Brain microvascular endothelial cell (primary cell): ENCODE results near the gene LETM1.

Experiments used
- DNase-seq: peaks from one replicate; pipeline ENCODE4 v3.0.0-alpha.2; 2020
- H3K27ac ChIP-seq: fragments of 250-450 bp; sonication (Bioruptor Pico); 2 replicates; pipeline ENCODE4 v1.5.1; 2020; ENCODE audit warnings: mild to moderate bottlenecking, moderate library complexity
- H3K27me3 ChIP-seq: fragments of 250-450 bp; sonication (Bioruptor Pico); replicated peaks from 2 replicates; pipeline ENCODE4 v1.5.1; 2020; ENCODE audit warnings: mild to moderate bottlenecking
- H3K36me3 ChIP-seq: fragments of 250-450 bp; sonication (Bioruptor Pico); replicated peaks from 2 replicates; pipeline ENCODE4 v1.5.1; 2020; ENCODE audit warnings: mild to moderate bottlenecking
- H3K4me3 ChIP-seq: 2 replicates; pipeline ENCODE4 v1.5.1; 2011; ENCODE audit warnings: low read depth, mild to moderate bottlenecking, control low read depth, low read length, moderate library complexity
- in situ Hi-C: cut with HindIII; loops from 2 replicates; pipeline ENCODE4 v1.10.0; 2017; ENCODE audit warnings: low sequenced_read_pairs, low pct_ligation_motif_present
- TF ChIP-seq, protein P1 (sequence below): IDR thresholded peaks from 2 replicates; pipeline ENCODE4 v1.5.1; 2011; ENCODE audit warnings: low read depth, mild to moderate bottlenecking, moderate library complexity, low read length, control low read depth, inconsistent platforms; ENCODE audit errors: missing control alignments

Gene LETM1

DNA sequence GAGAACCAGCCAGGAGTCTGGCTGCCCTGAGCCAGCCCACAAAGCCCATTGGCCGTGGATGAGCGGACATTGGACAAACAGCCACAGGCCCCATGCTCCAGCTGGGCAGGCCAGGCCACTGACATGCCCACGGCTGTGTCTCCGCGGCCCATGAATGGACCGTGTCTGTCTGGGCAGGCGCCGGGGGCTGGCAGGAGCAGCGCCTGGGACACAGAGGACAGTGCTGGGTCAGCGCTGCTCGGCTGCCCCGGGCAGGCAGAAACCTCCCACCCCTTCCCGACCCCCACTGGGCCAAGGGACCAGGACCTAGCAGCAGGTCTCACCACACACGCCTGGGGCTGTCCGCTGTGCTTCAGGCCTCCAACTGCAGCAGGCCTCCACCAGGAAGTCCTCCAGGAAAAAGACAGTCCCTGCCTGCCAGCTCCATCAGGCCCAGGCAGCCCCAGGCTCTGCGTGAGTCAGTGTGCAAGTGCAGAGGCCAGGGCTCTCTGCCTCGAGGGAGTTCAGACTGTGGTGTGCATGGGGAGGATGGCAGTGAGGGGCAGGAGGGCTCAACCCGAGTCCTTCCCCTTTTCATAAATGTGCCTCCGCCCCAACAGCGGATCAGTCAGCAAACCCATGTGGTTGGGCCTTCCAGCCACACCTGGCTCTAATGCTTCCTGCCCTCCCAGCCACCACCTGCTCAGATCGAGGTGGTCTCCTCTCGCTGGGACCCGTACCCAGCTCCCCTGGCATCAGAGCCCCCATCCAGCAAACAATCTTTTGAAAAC lies 80.0 kb downstream of the LETM1 start:
- Histone ChIP-seq H3K27me3 (no peaks in the 10 kb centered on the region), H3K36me3 (no peaks in the 10 kb centered on the region), H3K4me3 (no peak overlapping the region), H3K27ac (no peak overlapping the region)
- TF ChIP-seq, protein P1, sequence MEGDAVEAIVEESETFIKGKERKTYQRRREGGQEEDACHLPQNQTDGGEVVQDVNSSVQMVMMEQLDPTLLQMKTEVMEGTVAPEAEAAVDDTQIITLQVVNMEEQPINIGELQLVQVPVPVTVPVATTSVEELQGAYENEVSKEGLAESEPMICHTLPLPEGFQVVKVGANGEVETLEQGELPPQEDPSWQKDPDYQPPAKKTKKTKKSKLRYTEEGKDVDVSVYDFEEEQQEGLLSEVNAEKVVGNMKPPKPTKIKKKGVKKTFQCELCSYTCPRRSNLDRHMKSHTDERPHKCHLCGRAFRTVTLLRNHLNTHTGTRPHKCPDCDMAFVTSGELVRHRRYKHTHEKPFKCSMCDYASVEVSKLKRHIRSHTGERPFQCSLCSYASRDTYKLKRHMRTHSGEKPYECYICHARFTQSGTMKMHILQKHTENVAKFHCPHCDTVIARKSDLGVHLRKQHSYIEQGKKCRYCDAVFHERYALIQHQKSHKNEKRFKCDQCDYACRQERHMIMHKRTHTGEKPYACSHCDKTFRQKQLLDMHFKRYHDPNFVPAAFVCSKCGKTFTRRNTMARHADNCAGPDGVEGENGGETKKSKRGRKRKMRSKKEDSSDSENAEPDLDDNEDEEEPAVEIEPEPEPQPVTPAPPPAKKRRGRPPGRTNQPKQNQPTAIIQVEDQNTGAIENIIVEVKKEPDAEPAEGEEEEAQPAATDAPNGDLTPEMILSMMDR, result no peak
- in situ Hi-C loops, result no loop called here
- DNase-seq, result no peak

DNA sequence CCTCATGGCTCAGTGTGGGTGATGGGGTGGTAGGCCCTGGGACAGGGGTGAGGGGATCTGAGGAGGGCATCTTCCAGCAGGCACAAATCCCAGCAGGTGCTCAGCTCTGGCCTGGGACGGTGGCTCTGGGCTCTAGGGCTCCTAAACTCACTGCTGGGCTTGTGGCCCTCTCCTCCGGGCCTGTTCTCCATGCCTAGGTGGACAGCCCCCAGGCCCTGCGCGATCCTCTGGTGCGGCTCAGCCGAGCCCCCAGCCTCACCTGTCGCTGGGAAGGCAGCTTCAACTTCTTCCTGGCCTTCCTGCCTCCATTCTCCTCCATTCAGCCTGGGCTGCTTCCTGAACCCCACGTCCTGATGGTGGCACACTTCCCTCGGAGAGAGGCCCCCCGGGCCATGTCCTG lies 82.2 kb downstream of the LETM1 start:
- TF ChIP-seq, protein P1, result no peak
- H3K4me3 ChIP-seq, result no peak overlapping the region
- no peak overlapping the region for H3K27ac ChIP-seq
- in situ Hi-C loops, result no loop called here
- H3K36me3 ChIP-seq, result no peaks in the 10 kb centered on the region
- H3K27me3 ChIP-seq, result peaks cover 1% of the 10 kb centered on the region
- DNase-seq, result no peak

DNA sequence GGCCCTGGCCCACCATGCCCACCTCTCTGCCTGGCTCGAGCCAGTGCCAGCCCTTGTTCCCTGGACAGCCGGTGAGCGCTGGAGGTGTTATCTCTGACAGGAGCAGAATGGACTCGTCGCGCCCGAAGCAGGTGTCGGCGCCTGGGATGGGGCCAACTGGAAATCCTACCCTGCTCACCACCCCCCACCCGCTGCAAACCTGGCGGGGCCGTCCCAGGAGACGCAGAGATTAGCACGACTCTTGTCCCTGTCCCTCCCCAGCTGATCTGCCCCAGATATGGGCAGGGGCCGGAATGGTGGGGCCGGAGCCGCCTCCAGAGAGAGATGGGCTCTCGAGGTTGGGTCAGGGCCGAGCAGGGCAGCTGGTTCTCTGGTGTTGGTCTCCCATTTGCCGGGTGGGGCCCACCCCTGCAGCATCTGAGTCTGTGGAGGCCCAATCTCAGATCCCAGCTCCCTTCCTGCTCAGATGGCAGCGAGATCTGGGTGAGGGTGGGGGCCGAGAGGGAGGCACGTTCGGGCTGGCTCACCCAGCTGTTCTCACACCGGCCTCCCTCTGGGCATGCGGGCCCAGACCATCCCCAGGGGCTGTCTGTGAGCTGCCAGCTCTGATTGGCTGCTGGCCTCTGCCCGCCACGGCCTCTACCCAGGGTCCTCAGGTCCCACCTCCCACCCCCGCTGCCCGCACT lies 83.0 kb downstream of the LETM1 start:
- no peak for DNase-seq
- peaks cover 1% of the 10 kb centered on the region for H3K27me3 ChIP-seq

DNA sequence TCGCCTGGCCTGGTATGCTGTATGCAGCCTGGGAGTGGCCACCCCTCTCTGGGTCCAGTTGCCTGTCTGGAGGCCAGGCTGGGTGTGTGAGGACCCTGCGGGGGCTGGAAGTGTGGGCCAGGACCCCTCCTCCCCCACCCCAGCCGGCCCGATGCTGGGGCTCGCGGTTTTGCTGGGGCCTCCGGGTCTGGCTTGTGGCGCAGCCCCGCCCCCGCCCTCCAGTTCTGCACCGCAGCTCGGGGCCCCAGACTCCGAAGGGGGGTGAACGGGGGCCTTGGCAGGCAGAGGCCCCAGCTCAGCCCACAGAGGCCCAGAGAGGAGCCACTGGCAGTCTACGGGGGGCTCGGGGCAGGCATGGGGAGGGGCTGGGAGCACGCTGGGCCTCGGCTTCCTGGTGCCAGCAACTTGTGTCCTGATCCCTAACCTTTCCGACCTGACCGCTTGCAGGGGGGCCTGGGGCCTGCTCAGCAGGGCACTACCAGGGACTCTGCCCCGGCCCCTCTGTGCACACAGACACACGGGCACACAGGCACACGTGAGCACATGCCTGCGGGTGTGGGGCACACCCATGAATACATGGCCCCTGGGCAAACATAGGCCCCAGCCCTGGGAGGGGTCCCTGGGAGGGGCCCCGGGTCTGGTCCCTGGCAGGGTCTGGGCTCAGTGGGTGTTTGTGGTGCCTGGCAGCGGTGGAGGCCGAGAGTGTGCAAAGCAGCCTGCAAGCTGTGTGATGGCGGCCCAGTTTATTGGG lies 84.2 kb downstream of the LETM1 start:
- in situ Hi-C loops, result no loop called here
- Histone ChIP-seq H3K4me3 (no peak overlapping the region), H3K36me3 (no peaks in the 10 kb centered on the region), H3K27me3 (peaks cover 1% of the 10 kb centered on the region), H3K27ac (no peak overlapping the region)
- DNase-seq, result no peak
- TF ChIP-seq, protein P1, result no peak

More for the DNA sequence above, 83.0 kb downstream of the LETM1 start:
- Histone ChIP-seq H3K27ac (no peak overlapping the region), H3K36me3 (no peaks in the 10 kb centered on the region), H3K4me3 (no peak overlapping the region)
- in situ Hi-C loops, result no loop called here
- TF ChIP-seq, protein P1, result no peak

DNA sequence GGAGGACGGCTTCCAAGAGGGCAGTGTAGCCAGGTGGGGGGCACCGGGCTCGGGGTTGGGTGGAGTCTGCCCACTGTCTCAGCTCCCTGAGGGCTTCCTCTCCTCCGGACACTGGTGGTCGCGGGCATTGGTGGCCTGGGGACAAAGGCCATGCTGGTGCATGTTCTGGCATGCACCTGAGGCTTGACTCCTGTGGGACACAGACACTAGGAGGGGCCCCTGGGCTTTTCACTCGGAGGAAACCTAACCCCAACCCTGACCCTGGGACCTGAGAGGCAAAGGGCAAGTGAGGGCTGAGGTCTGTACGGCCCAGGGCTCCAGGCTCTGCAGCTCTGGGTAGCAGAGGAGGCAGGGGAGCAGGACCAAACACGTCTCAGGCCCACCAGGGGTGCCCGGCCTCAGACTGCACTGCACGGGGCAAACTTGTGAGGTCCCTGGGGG lies 85.1 kb downstream of the LETM1 start:
- H3K4me3 ChIP-seq, result no peak overlapping the region
- in situ Hi-C loops, result no loop called here

More for the DNA sequence above, 85.1 kb downstream of the LETM1 start:
- Histone ChIP-seq H3K27me3 (peaks cover 1% of the 10 kb centered on the region), H3K27ac (no peak overlapping the region), H3K36me3 (no peaks in the 10 kb centered on the region)
- no peak for DNase-seq
- TF ChIP-seq, protein P1, result no peak
